Neural cell (in vitro differentiated cells): ENCODE data around the gene SGSM1. TPM values are rescaled to one million over a fixed set of nuclear protein-coding genes. Genes with fewer than 3 reads are reported as not detected.

Experiments
- H2AFZ ChIP-seq: fragments of 200-600, 300-800 bp; sonication (generic), shearing (Covaris generic); 2 replicates; pipeline ENCODE4 v1.6.0; 2014; ENCODE audit warnings: low read depth, mild to moderate bottlenecking, antibody characterized with exemption, low read length, moderate library complexity
- H3F3A ChIP-seq: fragments of 200-600 bp; shearing (Covaris generic); 2 replicates; pipeline ENCODE4 v1.6.1; 2016; ENCODE audit warnings: mild to moderate bottlenecking, moderate library complexity, mixed read lengths, antibody characterized with exemption, low read length; ENCODE audit not compliant: insufficient read depth, poor library complexity, severe bottlenecking
- H3K27ac ChIP-seq: fragments of 200-600, 300-800 bp; sonication (generic), shearing (Covaris generic); 2 replicates; pipeline ENCODE4 v1.5.1; 2014; ENCODE audit warnings: mild to moderate bottlenecking, low read length, moderate library complexity
- H3K27me3 ChIP-seq: fragments of 300-800, 200-600 bp; sonication (generic), shearing (Covaris generic); 2 replicates; pipeline ENCODE4 v1.6.0; 2014; ENCODE audit warnings: mild to moderate bottlenecking, low read depth, low read length, moderate library complexity; ENCODE audit not compliant: insufficient read depth
- H3K36me3 ChIP-seq: fragments of 300-800, 200-600 bp; sonication (generic), shearing (Covaris generic); 2 replicates; pipeline ENCODE4 v1.5.1; 2014; ENCODE audit warnings: mild to moderate bottlenecking, antibody characterized with exemption, low read length, moderate library complexity; ENCODE audit not compliant: insufficient read depth
- H3K4me2 ChIP-seq: fragments of 300-800, 200-600 bp; sonication (generic), shearing (Covaris generic); 2 replicates; pipeline ENCODE4 v1.6.0; 2014; ENCODE audit warnings: mild to moderate bottlenecking, low read length
- H3K4me3 ChIP-seq: fragments of 300-800, 200-600 bp; sonication (generic), shearing (Covaris generic); 2 replicates; pipeline ENCODE4 v1.5.1; 2014; ENCODE audit warnings: mild to moderate bottlenecking, low read length, moderate library complexity
- H3K79me2 ChIP-seq: fragments of 200-600 bp; shearing (Covaris generic); replicated peaks from 2 replicates; pipeline ENCODE4 v1.6.0; 2014; ENCODE audit warnings: mild to moderate bottlenecking, low read length, moderate library complexity; ENCODE audit not compliant: insufficient read depth
- H3K9ac ChIP-seq: fragments of 300-800, 200-600 bp; sonication (generic), shearing (Covaris generic); 2 replicates; pipeline ENCODE4 v1.6.1; 2016; ENCODE audit warnings: mild to moderate bottlenecking, low read length, mixed read lengths
- H3K9me2 ChIP-seq: fragments of 200-600 bp; shearing (Covaris generic); 2 replicates; pipeline ENCODE4 v1.6.1; 2016; ENCODE audit warnings: mild to moderate bottlenecking, low read length, mixed read lengths; ENCODE audit not compliant: insufficient read depth
- H3K9me3 ChIP-seq: fragments of 200-600, 300-800 bp; sonication (generic), shearing (Covaris generic); 2 replicates; pipeline ENCODE4 v1.6.1; 2016; ENCODE audit warnings: mild to moderate bottlenecking, mixed run types, low read length, moderate library complexity, mixed read lengths
- H4K20me1 ChIP-seq: fragments of 200-600 bp; shearing (Covaris generic); 2 replicates; pipeline ENCODE4 v1.6.1; 2016; ENCODE audit warnings: mild to moderate bottlenecking, mixed run types; ENCODE audit not compliant: insufficient read depth
- EP300 ChIP-seq: fragments of 450-650 bp; conservative IDR thresholded peaks from 2 replicates; pipeline ENCODE4 v1.6.1; 2014; ENCODE audit warnings: antibody characterized with exemption, mild to moderate bottlenecking, moderate library complexity; ENCODE audit not compliant: poor library complexity, severe bottlenecking
- EZH2 ChIP-seq: fragments of 200-600, 300-800 bp; shearing (Covaris generic), sonication (generic); IDR thresholded peaks from 2 replicates; pipeline ENCODE4 v1.6.1; 2014; ENCODE audit warnings: antibody characterized with exemption, low read length, borderline replicate concordance, mild to moderate bottlenecking; ENCODE audit not compliant: insufficient read depth, poor library complexity, severe bottlenecking
- MXI1 ChIP-seq: fragments of 450-650 bp; conservative IDR thresholded peaks from 2 replicates; pipeline ENCODE4 v1.6.1; 2014; ENCODE audit warnings: antibody characterized with exemption, mild to moderate bottlenecking; ENCODE audit not compliant: poor library complexity, severe bottlenecking
- POLR2AphosphoS5 ChIP-seq: IDR thresholded peaks from 2 replicates; pipeline ENCODE4 v1.6.1; 2012
- RAD21 ChIP-seq: fragments of 450-650 bp; conservative IDR thresholded peaks from 2 replicates; pipeline ENCODE4 v1.6.1; 2014; ENCODE audit warnings: antibody characterized with exemption, mild to moderate bottlenecking, moderate library complexity
- REST ChIP-seq: IDR thresholded peaks from 2 replicates; pipeline ENCODE4 v1.6.1; 2012; ENCODE audit warnings: borderline replicate concordance
- SMC3 ChIP-seq: fragments of 450-650 bp; conservative IDR thresholded peaks from 2 replicates; pipeline ENCODE4 v1.6.1; 2014; ENCODE audit warnings: antibody characterized with exemption, mild to moderate bottlenecking, moderate library complexity; ENCODE audit not compliant: poor library complexity
- TAF1 ChIP-seq: IDR thresholded peaks from 2 replicates; pipeline ENCODE4 v1.6.1; 2012; ENCODE audit warnings: low read depth
- polyA plus RNA-seq: library from polyadenylated mRNA; depleted of rRNA; stranded (reverse); fragments of >200 nt; gene quantifications from 2 replicates; pipeline ENCODE4 v1.2.3, GENCODE V29; 2014
- TF ChIP-seq, protein P1 (sequence below): fragments of 450-650 bp; IDR thresholded peaks from 2 replicates; pipeline ENCODE4 v1.5.1; 2014; ENCODE audit warnings: antibody characterized with exemption, mild to moderate bottlenecking, moderate library complexity; ENCODE audit not compliant: poor library complexity, severe bottlenecking

SGSM1 gene
- polyA plus RNA-seq, 1 donor from 2014 or later = 7.5 TPM

DNA sequence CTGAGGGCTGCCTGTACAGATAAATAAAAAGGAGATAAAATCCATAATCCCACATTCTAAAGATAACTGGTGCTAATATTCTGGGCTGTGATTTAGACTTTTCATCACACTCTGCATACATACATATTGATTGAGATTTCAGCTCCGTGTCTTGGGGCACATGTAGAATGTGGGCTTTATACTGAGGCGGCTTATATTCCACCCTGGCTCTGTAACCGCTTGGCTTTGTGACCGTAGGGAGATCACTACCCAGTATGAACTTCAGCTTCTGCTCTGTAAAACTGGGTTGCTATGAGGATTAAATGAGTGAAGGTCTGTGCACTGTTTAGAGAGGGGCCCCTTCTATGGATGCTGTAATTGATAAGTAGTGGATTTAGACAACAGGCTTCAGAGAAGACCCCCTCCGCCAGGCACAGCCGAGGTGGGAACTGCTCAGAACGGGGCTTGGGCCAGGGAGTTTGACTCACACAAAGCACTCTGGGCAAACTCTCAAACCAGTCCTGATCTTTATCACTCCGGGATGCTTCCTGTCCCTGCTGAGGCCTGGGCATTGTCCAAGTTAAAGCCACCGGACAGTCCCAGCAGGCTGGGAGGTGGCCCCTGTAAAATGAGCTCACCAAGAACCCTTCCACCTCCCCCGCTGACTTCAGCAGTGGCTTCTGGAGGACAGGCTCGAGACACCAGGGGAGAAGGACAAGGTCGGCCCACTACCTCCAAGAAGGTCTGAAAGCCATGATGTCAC is 163.7 kb downstream of the SGSM1 start:
- Histone ChIP-seq H3K27ac (no peak overlapping the region), H3K9ac (no peak overlapping the region), H3K27me3 (no peaks in the 10 kb centered on the region), H2AFZ (no peak overlapping the region), H3K36me3 (no peaks in the 10 kb centered on the region), H3K4me3 (no peak overlapping the region), H3K79me2 (no peaks in the 10 kb centered on the region), H3K9me2 (no peaks in the 10 kb centered on the region), H4K20me1 (no peaks in the 10 kb centered on the region), H3K9me3 (no peaks in the 10 kb centered on the region), H3F3A (no peaks in the 10 kb centered on the region), H3K4me2 (no peak overlapping the region)
- TF ChIP-seq EP300 = no peak
- no peak for TF ChIP-seq REST
- no peak for TF ChIP-seq SMC3
- TF ChIP-seq RAD21 = no peak
- TF ChIP-seq TAF1 = no peak
- TF ChIP-seq, protein P1, sequence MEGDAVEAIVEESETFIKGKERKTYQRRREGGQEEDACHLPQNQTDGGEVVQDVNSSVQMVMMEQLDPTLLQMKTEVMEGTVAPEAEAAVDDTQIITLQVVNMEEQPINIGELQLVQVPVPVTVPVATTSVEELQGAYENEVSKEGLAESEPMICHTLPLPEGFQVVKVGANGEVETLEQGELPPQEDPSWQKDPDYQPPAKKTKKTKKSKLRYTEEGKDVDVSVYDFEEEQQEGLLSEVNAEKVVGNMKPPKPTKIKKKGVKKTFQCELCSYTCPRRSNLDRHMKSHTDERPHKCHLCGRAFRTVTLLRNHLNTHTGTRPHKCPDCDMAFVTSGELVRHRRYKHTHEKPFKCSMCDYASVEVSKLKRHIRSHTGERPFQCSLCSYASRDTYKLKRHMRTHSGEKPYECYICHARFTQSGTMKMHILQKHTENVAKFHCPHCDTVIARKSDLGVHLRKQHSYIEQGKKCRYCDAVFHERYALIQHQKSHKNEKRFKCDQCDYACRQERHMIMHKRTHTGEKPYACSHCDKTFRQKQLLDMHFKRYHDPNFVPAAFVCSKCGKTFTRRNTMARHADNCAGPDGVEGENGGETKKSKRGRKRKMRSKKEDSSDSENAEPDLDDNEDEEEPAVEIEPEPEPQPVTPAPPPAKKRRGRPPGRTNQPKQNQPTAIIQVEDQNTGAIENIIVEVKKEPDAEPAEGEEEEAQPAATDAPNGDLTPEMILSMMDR = no peak
- TF ChIP-seq EZH2 = no peak
- TF ChIP-seq POLR2AphosphoS5 = no peak

DNA sequence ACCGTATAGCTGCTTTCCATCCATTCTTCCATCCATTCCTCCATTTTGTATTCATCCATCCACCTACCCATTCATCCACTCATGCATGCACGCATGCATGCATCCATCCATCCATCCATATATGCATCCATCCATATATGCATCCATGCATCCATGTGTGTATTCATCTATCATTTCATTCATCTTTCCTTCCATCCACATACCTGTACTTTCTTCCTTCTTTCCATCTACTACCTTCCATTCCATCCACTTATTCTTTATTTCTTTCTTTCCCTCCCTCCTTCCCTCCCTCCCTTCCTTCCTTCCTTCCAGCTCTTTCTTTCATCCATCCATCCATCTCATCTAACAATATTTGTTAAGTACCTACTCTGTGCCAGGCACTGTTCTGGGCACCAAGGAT is 166.4 kb downstream of the SGSM1 start:
- H3K79me2 ChIP-seq = no peaks in the 10 kb centered on the region
- no peaks in the 10 kb centered on the region for H3K36me3 ChIP-seq
- no peak overlapping the region for H3K9ac ChIP-seq
- no peaks in the 10 kb centered on the region for H3F3A ChIP-seq
- H4K20me1 ChIP-seq = no peaks in the 10 kb centered on the region
- H3K27ac ChIP-seq = no peak overlapping the region
- no peak for TF ChIP-seq EZH2
- no peak for TF ChIP-seq TAF1
- no peak for TF ChIP-seq POLR2AphosphoS5
- TF ChIP-seq REST = no peak
- no peak for TF ChIP-seq RAD21
- no peak for TF ChIP-seq EP300
- no peak for TF ChIP-seq SMC3
- TF ChIP-seq MXI1 = no peak
- TF ChIP-seq, protein P1 = no peak
- H3K27me3 ChIP-seq = no peaks in the 10 kb centered on the region
- no peak overlapping the region for H3K4me2 ChIP-seq
- no peaks in the 10 kb centered on the region for H3K9me2 ChIP-seq
- H3K4me3 ChIP-seq = no peak overlapping the region
- H3K9me3 ChIP-seq = no peaks in the 10 kb centered on the region
- H2AFZ ChIP-seq = no peak overlapping the region
